Placental pericyte (primary cell): ENCODE measurements around the gene STK35. TPM values are rescaled to one million over a fixed set of nuclear protein-coding genes. Genes with fewer than 3 reads are reported as not detected.

ENCODE experiments used
- small RNA-seq: library from RNA; depleted of rRNA; stranded (forward); fragments of <200 nt; gene quantifications from one replicate; pipeline ENCODE3, GENCODE V24; 2012; ENCODE audit warnings: low replicate concordance
- total RNA-seq: library from RNA; depleted of rRNA; stranded (reverse); fragments of >200 nt; gene quantifications from 2 replicates; pipeline ENCODE4 v1.2.3, GENCODE V29; 2012

STK35 gene
- 17.3 and 28.1 TPM in 2 replicates for total RNA-seq

DNA sequence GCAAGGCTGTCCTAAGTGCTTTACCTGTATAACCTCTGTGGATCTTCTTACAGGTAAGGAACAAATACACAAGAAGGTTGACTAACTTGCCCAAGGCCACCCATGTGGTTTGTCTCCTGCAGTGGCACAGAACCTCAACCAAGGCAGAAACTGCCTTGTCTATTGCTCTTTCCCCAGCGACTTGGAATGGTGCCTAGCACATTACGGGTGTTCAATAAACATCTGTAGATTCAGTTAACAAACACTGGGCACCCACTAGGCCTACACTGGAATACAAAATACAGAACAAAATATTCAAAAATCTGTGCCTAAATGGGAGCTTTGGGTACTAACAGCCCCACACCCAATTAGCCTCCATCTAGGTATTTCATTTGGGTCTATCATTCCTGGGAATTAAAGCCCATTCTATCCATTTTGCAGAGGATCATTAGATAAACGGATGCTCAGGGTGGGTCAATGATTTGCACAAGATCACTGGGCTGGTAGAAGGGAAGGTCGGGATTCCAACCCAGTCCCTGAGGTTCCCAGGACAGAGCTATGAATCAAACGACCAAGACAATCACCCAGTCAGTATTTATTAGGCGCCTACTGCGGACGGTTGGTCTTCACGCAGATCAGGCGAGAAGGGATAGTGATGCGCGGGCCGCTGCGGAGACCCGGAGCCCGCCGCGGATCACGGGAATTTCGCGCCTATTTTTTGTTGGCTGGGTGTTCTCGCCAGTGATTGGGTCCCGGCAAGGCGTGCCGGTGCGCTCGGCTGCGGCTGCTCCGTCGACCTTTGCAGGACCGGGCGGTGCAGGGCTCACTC, at the start of gene STK35:
Gene STK35 (plus strand): TSS at position 771 of the 808 bp plus-strand sequence. CDS start 55 bp downstream, outside the sequence.

Small RNA genes lying within 50 kb of the gene (small RNA-seq; reads per million reads assigned to genes)
- not detected for gene RPL7P2

Other genes with a start within 250 kb of the STK35 start
- 14.9 and 51.4 TPM in 2 replicates for gene SIRPA, start 206.4 kb upstream of the STK35 start, total RNA-seq
- gene PDYN, start 107.8 kb upstream of the STK35 start, total RNA-seq, result not detected in 2 replicates
- not detected in 2 replicates for gene TGM3, start 194.2 kb downstream of the STK35 start, total RNA-seq